ENCODE results near the gene UMAD1.

Gene UMAD1

DNA sequence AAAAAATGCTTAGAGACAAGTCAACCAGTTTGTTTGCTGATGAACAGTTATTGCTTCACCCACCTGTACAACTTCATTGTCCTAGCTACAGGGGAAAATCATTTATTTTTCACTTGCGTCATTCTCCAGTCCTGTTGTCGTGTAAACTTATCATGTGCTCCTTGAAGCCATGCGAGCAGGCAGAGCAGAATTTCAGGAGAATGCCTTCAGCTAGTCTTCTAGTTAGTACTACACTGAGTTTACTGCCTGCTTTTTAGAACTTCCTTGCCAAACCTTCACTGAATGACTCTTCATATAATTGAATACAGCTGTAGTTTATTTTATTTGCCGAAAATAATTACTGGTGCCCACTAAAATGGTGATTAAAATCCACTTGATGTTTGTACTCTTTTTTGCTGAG lies 62.3 kb downstream of the UMAD1 start:
- Histone ChIP-seq H3K36me3 (ENCODE audit: insufficient read depth, low read length) (no peaks in the 10 kb centered on the region), H3K27ac (ENCODE audit: low read length) (no peak overlapping the region), H2AFZ (ENCODE audit: low read depth, low read length) (no peak overlapping the region), H3K4me3 (ENCODE audit: low read depth in 1 of 2, low read length in 2 of 2) (no peak overlapping the region), H3K4me2 (ENCODE audit: insufficient read depth, low read length) (no peak overlapping the region), H3K9me3 (ENCODE audit: insufficient read depth, low read length, severe bottlenecking) (no peaks in the 10 kb centered on the region), H3K4me1 (ENCODE audit: insufficient read depth, low read length) (peaks cover 3% of the 10 kb centered on the region; the same call in 1 of the 2 replicates), H3K9ac (ENCODE audit: low read depth, low read length) (no peak overlapping the region), H3K27me3 (ENCODE audit: insufficient read depth, low read length, poor library complexity) (no peaks in the 10 kb centered on the region), H3K79me2 (ENCODE audit: insufficient read depth, low read length) (no peaks in the 10 kb centered on the region), H4K20me1 (ENCODE audit: insufficient read depth, low read length) (no peaks in the 10 kb centered on the region)
- ATAC-seq (ENCODE audit: insufficient read depth, low read depth) = no peak
- no peak for DNase-seq
- TF ChIP-seq EZH2 (IDR thresholded peaks at IDR 0.05; ENCODE audit: borderline replicate concordance, low read depth, low read length, severe bottlenecking) = no peak
- TF ChIP-seq, protein P1, sequence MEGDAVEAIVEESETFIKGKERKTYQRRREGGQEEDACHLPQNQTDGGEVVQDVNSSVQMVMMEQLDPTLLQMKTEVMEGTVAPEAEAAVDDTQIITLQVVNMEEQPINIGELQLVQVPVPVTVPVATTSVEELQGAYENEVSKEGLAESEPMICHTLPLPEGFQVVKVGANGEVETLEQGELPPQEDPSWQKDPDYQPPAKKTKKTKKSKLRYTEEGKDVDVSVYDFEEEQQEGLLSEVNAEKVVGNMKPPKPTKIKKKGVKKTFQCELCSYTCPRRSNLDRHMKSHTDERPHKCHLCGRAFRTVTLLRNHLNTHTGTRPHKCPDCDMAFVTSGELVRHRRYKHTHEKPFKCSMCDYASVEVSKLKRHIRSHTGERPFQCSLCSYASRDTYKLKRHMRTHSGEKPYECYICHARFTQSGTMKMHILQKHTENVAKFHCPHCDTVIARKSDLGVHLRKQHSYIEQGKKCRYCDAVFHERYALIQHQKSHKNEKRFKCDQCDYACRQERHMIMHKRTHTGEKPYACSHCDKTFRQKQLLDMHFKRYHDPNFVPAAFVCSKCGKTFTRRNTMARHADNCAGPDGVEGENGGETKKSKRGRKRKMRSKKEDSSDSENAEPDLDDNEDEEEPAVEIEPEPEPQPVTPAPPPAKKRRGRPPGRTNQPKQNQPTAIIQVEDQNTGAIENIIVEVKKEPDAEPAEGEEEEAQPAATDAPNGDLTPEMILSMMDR (IDR thresholded peaks at IDR 0.05; ENCODE audit: borderline replicate concordance, extremely low read depth, low read length, poor library complexity, severe bottlenecking) = no peak

DNA sequence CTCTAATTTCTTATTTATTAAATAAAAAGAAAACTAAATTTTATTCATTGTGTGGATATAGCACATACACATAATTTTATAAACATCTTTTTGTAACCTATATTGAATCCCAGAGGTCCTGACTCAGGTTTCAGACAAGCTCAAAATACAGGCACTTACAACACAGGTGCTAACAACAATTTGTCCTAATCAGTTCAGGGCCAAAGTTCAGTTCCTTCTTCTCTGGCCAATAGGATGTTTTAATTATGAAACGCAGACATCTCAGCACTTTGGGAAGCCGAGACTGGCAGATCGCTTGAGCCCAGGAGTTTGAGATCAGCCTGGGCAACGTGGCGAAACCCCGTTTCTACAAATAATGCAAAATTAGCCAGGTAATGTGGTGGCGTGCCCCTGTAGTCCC lies 62.9 kb downstream of the UMAD1 start:
- Histone ChIP-seq H3K4me3 (ENCODE audit: low read depth in 1 of 2, low read length in 2 of 2) (no peak overlapping the region), H3K9ac (ENCODE audit: low read depth, low read length) (no peak overlapping the region), H3K36me3 (ENCODE audit: insufficient read depth, low read length) (no peaks in the 10 kb centered on the region), H3K27ac (ENCODE audit: low read length) (no peak overlapping the region), H3K4me2 (ENCODE audit: insufficient read depth, low read length) (no peak overlapping the region), H3K79me2 (ENCODE audit: insufficient read depth, low read length) (no peaks in the 10 kb centered on the region), H3K4me1 (ENCODE audit: insufficient read depth, low read length) (peaks cover 3% of the 10 kb centered on the region; the same call in 1 of the 2 replicates), H3K27me3 (ENCODE audit: insufficient read depth, low read length, poor library complexity) (no peaks in the 10 kb centered on the region), H3K9me3 (ENCODE audit: insufficient read depth, low read length, severe bottlenecking) (no peaks in the 10 kb centered on the region), H2AFZ (ENCODE audit: low read depth, low read length) (no peak overlapping the region), H4K20me1 (ENCODE audit: insufficient read depth, low read length) (no peaks in the 10 kb centered on the region)
- TF ChIP-seq EZH2 (IDR thresholded peaks at IDR 0.05; ENCODE audit: borderline replicate concordance, low read depth, low read length, severe bottlenecking) = no peak
- TF ChIP-seq, protein P1 (IDR thresholded peaks at IDR 0.05; ENCODE audit: borderline replicate concordance, extremely low read depth, low read length, poor library complexity, severe bottlenecking) = no peak
- ATAC-seq (ENCODE audit: insufficient read depth, low read depth) = no peak
- DNase-seq = no peak

DNA sequence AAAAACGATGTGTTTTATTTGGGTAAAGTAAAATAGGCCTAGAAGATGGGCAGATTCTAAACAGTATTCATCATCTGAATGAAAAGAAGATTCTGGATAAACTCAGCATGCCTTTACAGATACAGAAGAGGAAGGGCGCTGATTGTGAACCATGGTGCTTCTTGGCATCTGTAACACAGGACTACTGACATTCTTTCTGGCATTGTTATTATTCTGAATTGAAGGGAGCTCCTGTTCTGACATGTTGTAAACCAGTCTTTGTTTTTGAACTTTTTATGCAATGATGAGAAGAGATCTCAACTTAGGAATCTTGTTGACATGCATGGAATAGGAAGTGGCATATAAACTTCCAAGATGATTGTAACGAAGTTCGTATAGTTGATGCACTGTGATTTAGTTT lies 64.3 kb downstream of the UMAD1 start:
- DNase-seq (no peak), ATAC-seq (ENCODE audit: insufficient read depth, low read depth) (no peak)
- Histone ChIP-seq H3K4me1 (ENCODE audit: insufficient read depth, low read length) (peaks cover 3% of the 10 kb centered on the region; the same call in 1 of the 2 replicates), H3K4me2 (ENCODE audit: insufficient read depth, low read length) (no peak overlapping the region), H3K36me3 (ENCODE audit: insufficient read depth, low read length) (no peaks in the 10 kb centered on the region), H2AFZ (ENCODE audit: low read depth, low read length) (no peak overlapping the region), H3K27ac (ENCODE audit: low read length) (no peak overlapping the region), H4K20me1 (ENCODE audit: insufficient read depth, low read length) (no peaks in the 10 kb centered on the region), H3K9ac (ENCODE audit: low read depth, low read length) (no peak overlapping the region), H3K79me2 (ENCODE audit: insufficient read depth, low read length) (no peaks in the 10 kb centered on the region), H3K27me3 (ENCODE audit: insufficient read depth, low read length, poor library complexity) (no peaks in the 10 kb centered on the region), H3K9me3 (ENCODE audit: insufficient read depth, low read length, severe bottlenecking) (no peaks in the 10 kb centered on the region), H3K4me3 (ENCODE audit: low read depth in 1 of 2, low read length in 2 of 2) (no peak overlapping the region)
- TF ChIP-seq, protein P1 (IDR thresholded peaks at IDR 0.05; ENCODE audit: borderline replicate concordance, extremely low read depth, low read length, poor library complexity, severe bottlenecking) = no peak
- TF ChIP-seq EZH2 (IDR thresholded peaks at IDR 0.05; ENCODE audit: borderline replicate concordance, low read depth, low read length, severe bottlenecking) = no peak

DNA sequence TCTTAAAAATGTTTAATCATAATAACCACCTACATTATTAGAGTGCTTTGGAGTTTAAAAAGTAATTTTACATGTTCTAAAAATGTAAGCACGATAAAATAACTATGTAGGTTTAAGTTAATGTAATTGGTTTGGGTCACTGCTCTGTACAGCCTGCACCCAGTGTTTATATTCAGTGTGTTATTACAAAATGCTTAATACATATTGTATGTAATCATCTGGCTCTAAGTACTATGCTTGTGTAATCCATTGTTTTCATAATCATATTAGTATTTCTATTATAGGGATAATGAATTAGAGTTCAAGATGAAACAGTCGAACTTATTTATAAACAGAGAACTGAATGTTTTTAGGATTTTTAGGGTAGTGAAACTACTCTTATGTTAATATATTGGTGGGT lies 64.8 kb downstream of the UMAD1 start:
- peaks cover 3% of the 10 kb centered on the region; the same call in 1 of the 2 replicates for H3K4me1 ChIP-seq (ENCODE audit: insufficient read depth, low read length)
- TF ChIP-seq, protein P1 (IDR thresholded peaks at IDR 0.05; ENCODE audit: borderline replicate concordance, extremely low read depth, low read length, poor library complexity, severe bottlenecking) = no peak
- TF ChIP-seq EZH2 (IDR thresholded peaks at IDR 0.05; ENCODE audit: borderline replicate concordance, low read depth, low read length, severe bottlenecking) = no peak
- no peaks in the 10 kb centered on the region for H3K79me2 ChIP-seq (ENCODE audit: insufficient read depth, low read length)
- no peaks in the 10 kb centered on the region for H3K36me3 ChIP-seq (ENCODE audit: insufficient read depth, low read length)
- no peak overlapping the region for H3K4me3 ChIP-seq (ENCODE audit: low read depth in 1 of 2, low read length in 2 of 2)
- no peak overlapping the region for H3K4me2 ChIP-seq (ENCODE audit: insufficient read depth, low read length)
- ATAC-seq (ENCODE audit: insufficient read depth, low read depth) (no peak), DNase-seq (no peak)
- no peaks in the 10 kb centered on the region for H3K9me3 ChIP-seq (ENCODE audit: insufficient read depth, low read length, severe bottlenecking)
- H3K27me3 ChIP-seq (ENCODE audit: insufficient read depth, low read length, poor library complexity) = no peaks in the 10 kb centered on the region
- H4K20me1 ChIP-seq (ENCODE audit: insufficient read depth, low read length) = no peaks in the 10 kb centered on the region
- H2AFZ ChIP-seq (ENCODE audit: low read depth, low read length) = no peak overlapping the region
- no peak overlapping the region for H3K9ac ChIP-seq (ENCODE audit: low read depth, low read length)
- no peak overlapping the region for H3K27ac ChIP-seq (ENCODE audit: low read length)

Measured in DND-41 (cell line).